ENCODE results near the gene SSTR4.

GRCh38 chr20:23052904-23053303 lies 17.8 kb downstream of the SSTR4 start:
- TF ChIP-seq, protein P1, sequence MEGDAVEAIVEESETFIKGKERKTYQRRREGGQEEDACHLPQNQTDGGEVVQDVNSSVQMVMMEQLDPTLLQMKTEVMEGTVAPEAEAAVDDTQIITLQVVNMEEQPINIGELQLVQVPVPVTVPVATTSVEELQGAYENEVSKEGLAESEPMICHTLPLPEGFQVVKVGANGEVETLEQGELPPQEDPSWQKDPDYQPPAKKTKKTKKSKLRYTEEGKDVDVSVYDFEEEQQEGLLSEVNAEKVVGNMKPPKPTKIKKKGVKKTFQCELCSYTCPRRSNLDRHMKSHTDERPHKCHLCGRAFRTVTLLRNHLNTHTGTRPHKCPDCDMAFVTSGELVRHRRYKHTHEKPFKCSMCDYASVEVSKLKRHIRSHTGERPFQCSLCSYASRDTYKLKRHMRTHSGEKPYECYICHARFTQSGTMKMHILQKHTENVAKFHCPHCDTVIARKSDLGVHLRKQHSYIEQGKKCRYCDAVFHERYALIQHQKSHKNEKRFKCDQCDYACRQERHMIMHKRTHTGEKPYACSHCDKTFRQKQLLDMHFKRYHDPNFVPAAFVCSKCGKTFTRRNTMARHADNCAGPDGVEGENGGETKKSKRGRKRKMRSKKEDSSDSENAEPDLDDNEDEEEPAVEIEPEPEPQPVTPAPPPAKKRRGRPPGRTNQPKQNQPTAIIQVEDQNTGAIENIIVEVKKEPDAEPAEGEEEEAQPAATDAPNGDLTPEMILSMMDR (conservative IDR thresholded peaks at IDR 0.05) = no peak
- TF ChIP-seq EZH2 (IDR thresholded peaks at IDR 0.05; ENCODE audit: low read depth) = no peak

All from PC-9 (cell line).